GM23338 (cell line): Measurements from ENCODE around the gene TNS3. TPM values are rescaled to one million over a fixed set of nuclear protein-coding genes. Genes with fewer than 3 reads are reported as not detected.

Experiments used
- ATAC-seq: fragments of 200-7000 bp; cut with Tn5 transposase; 3 replicates; pipeline ENCODE4 v1.9.1; 2020
- DNase-seq: peaks from one replicate; pipeline ENCODE4 v3.0.0-alpha.2; 2015; ENCODE audit warnings: low spot score
- H2AFZ ChIP-seq: fragments of 200-600 bp; sonication (generic); 2 replicates; pipeline ENCODE4 v1.8.0; 2016; ENCODE audit warnings: antibody characterized with exemption, mild to moderate bottlenecking, moderate library complexity
- H3F3A ChIP-seq: fragments of 200-600 bp; sonication (generic); replicated peaks from 2 replicates; pipeline ENCODE4 v1.8.0; 2017; ENCODE audit warnings: antibody characterized with exemption, mixed run types, low read depth
- H3K27ac ChIP-seq: fragments of 200-600 bp; sonication (generic); 2 replicates; pipeline ENCODE4 v1.6.1; 2016; ENCODE audit warnings: low read depth
- H3K27me3 ChIP-seq: fragments of 200-600 bp; sonication (generic); 2 replicates; pipeline ENCODE4 v1.8.0; 2016; ENCODE audit warnings: mild to moderate bottlenecking, mixed run types, moderate library complexity; ENCODE audit not compliant: insufficient read depth
- H3K36me3 ChIP-seq: fragments of 200-600 bp; sonication (generic); 2 replicates; pipeline ENCODE4 v1.8.0; 2016; ENCODE audit warnings: mild to moderate bottlenecking; ENCODE audit not compliant: insufficient read depth
- H3K4me1 ChIP-seq: fragments of 200-600 bp; sonication (generic); 2 replicates; pipeline ENCODE4 v1.8.0; 2016; ENCODE audit warnings: mild to moderate bottlenecking, moderate library complexity; ENCODE audit not compliant: insufficient read depth
- H3K4me2 ChIP-seq: fragments of 200-600 bp; sonication (generic); 2 replicates; pipeline ENCODE4 v1.7.1; 2017; ENCODE audit warnings: mixed run types
- H3K4me3 ChIP-seq: fragments of 200-600 bp; sonication (generic); 2 replicates; pipeline ENCODE4 v1.6.1; 2016; ENCODE audit warnings: mixed run types
- H3K79me2 ChIP-seq: fragments of 200-600 bp; sonication (generic); replicated peaks from 2 replicates; pipeline ENCODE4 v1.8.0; 2017; ENCODE audit warnings: mild to moderate bottlenecking; ENCODE audit not compliant: insufficient read depth
- H3K9me2 ChIP-seq: fragments of 200-600 bp; sonication (generic); 2 replicates; pipeline ENCODE4 v1.8.0; 2017; ENCODE audit not compliant: insufficient read depth
- H4K20me1 ChIP-seq: fragments of 200-600 bp; sonication (generic); replicated peaks from 2 replicates; pipeline ENCODE4 v1.8.0; 2017; ENCODE audit warnings: mild to moderate bottlenecking; ENCODE audit not compliant: insufficient read depth
- H3K27ac Mint-ChIP-seq: 2 replicates; pipeline ENCODE4 v1.8.0; 2020; ENCODE audit warnings: inconsistent platforms, mild to moderate bottlenecking, moderate library complexity, mixed read lengths
- H3K27me3 Mint-ChIP-seq: 3 replicates; pipeline ENCODE4 v1.8.0; 2022; ENCODE audit warnings: low read depth, mild to moderate bottlenecking, moderate library complexity, mixed read lengths, inconsistent platforms; ENCODE audit not compliant: insufficient read depth, poor library complexity
- H3K36me3 Mint-ChIP-seq: 3 replicates; pipeline ENCODE4 v1.8.0; 2021; ENCODE audit warnings: low read depth, mild to moderate bottlenecking, inconsistent platforms, moderate library complexity, mixed read lengths
- H3K4me1 Mint-ChIP-seq: 3 replicates; pipeline ENCODE4 v1.8.0; 2020; ENCODE audit warnings: mild to moderate bottlenecking, inconsistent platforms, mixed read lengths
- H3K4me3 Mint-ChIP-seq: 3 replicates; pipeline ENCODE4 v1.8.0; 2021; ENCODE audit warnings: moderate library complexity, mild to moderate bottlenecking, inconsistent platforms, mixed read lengths
- H3K9me3 Mint-ChIP-seq: 3 replicates; pipeline ENCODE4 v1.8.0; 2020; ENCODE audit warnings: moderate library complexity, mild to moderate bottlenecking, inconsistent platforms, mixed read lengths
- CREB1 ChIP-seq: fragments of 250-450 bp; sonication (Bioruptor Pico); IDR thresholded peaks from 2 replicates; pipeline ENCODE4 v1.5.0; 2020; ENCODE audit warnings: low read depth, mild to moderate bottlenecking, moderate library complexity
- EZH2 ChIP-seq: fragments of 200-600 bp; sonication (generic); IDR thresholded peaks from one replicate; pipeline ENCODE4 v1.8.0; 2017; ENCODE audit warnings: antibody characterized with exemption, mild to moderate bottlenecking, low read depth; ENCODE audit not compliant: unreplicated experiment
- EZH2phosphoT487 ChIP-seq: fragments of 200-600 bp; sonication (generic); IDR thresholded peaks from one replicate; pipeline ENCODE4 v1.8.1; 2018; ENCODE audit warnings: antibody characterized with exemption; ENCODE audit not compliant: unreplicated experiment
- POLR2AphosphoS5 ChIP-seq: IDR thresholded peaks from 2 replicates; pipeline ENCODE4 v1.6.1; 2016; ENCODE audit warnings: antibody characterized with exemption, low read depth
- STAT1 ChIP-seq: IDR thresholded peaks from one replicate; pipeline ENCODE4 v1.6.1; 2016; ENCODE audit warnings: antibody characterized with exemption; ENCODE audit not compliant: unreplicated experiment
- ZNF114 ChIP-seq: fragments of 250-450 bp; sonication (Bioruptor Pico); IDR thresholded peaks from 2 replicates; pipeline ENCODE4 v1.5.0; 2020; ENCODE audit warnings: mild to moderate bottlenecking, moderate library complexity
- ZNF331 ChIP-seq: fragments of 250-450 bp; sonication (Bioruptor Pico); IDR thresholded peaks from 2 replicates; pipeline ENCODE4 v1.5.0; 2020; ENCODE audit warnings: low read depth, mild to moderate bottlenecking, moderate library complexity
- polyA plus RNA-seq: library from polyadenylated mRNA; unstranded; fragments of >200 nt; fragmentation: Nextera tagmentation; extraction: Ambion mirVana; gene quantifications from 2 replicates; pipeline ENCODE4 v1.2.1, GENCODE V29; 2016
- total RNA-seq: library from RNA; depleted of rRNA; stranded (reverse); fragments of >200 nt; shearing (Covaris generic); gene quantifications from 2 replicates; pipeline ENCODE4 v1.2.3, GENCODE V29; 2014
- TF ChIP-seq, protein P1 (sequence below), 2 experiments: fragments of 200-600 bp in 1 of 2; sonication (generic) in 1 of 2; conservative IDR thresholded peaks; 2 replicates each; pipeline versions ENCODE4 v1.5.1 to v1.6.1; 2016 to 2017; ENCODE audit warnings: antibody characterized with exemption in 2 of 2, low read depth in 2 of 2, mild to moderate bottlenecking in 2 of 2, moderate library complexity in 1 of 2
- TF ChIP-seq, protein P2 (sequence below): IDR thresholded peaks from one replicate; pipeline ENCODE4 v1.6.1; 2018; ENCODE audit warnings: antibody characterized with exemption; ENCODE audit not compliant: unreplicated experiment
- TF ChIP-seq, protein P3 (sequence below): fragments of 250-450 bp; sonication (Bioruptor Pico); IDR thresholded peaks from 2 replicates; pipeline ENCODE4 v1.5.0; 2020; ENCODE audit warnings: mild to moderate bottlenecking, moderate library complexity

The TNS3 gene
- total and polyA plus RNA-seq, 2 experiments from 2014 or later = 6.2 to 28.7 TPM

DNA sequence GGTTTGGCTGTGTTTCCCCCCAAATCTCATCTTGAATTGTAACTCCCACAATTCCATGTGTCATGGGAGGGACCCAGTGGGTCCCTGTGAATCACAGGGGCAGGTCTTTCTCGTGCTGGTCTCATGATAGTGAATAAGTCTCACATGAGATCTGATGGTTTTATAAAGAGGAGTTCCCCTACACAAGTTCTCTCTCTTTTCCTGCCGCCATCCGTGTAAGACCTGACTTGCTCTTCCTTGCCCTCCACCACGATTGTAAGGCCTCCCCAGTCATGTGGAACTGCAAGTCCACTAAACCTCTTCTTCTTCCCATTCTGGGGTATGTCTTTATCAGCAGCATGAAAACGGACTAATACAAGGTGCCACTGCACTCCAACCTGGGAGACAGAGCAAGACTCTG is 329.2 kb downstream of the TNS3 start (continued):
- no peak for TF ChIP-seq EZH2
- TF ChIP-seq, protein P1, sequence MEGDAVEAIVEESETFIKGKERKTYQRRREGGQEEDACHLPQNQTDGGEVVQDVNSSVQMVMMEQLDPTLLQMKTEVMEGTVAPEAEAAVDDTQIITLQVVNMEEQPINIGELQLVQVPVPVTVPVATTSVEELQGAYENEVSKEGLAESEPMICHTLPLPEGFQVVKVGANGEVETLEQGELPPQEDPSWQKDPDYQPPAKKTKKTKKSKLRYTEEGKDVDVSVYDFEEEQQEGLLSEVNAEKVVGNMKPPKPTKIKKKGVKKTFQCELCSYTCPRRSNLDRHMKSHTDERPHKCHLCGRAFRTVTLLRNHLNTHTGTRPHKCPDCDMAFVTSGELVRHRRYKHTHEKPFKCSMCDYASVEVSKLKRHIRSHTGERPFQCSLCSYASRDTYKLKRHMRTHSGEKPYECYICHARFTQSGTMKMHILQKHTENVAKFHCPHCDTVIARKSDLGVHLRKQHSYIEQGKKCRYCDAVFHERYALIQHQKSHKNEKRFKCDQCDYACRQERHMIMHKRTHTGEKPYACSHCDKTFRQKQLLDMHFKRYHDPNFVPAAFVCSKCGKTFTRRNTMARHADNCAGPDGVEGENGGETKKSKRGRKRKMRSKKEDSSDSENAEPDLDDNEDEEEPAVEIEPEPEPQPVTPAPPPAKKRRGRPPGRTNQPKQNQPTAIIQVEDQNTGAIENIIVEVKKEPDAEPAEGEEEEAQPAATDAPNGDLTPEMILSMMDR (conservative IDR thresholded peaks at IDR 0.05; ENCODE audit: low read depth in 2 of 2) = no peak
- no peak for TF ChIP-seq STAT1

DNA sequence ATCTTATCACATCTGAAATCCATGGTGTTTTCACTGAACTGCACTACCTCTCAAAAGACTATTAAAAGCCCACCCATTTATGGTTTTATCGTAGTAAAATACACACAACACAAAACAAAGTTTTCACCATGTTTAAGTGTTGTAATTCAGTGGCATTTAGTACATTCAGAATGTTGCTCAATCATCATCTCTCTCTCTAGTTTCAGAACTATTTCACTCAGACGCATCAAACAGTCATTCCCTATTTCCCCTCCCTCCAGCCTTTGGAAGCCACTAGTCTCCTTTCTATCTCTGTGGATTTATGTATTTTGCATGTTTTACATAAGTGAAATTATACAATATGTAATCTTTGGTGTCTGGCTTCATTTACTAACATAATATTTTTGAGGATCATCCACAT is 332.6 kb downstream of the TNS3 start:
- H3K27ac Mint-ChIP-seq = no peak overlapping the region
- H3K9me3 Mint-ChIP-seq = peaks cover 13% of the 10 kb centered on the region; the same call in 2 of the 3 replicates
- no peak for DNase-seq
- peaks cover 13% of the 10 kb centered on the region for H3K27me3 ChIP-seq
- H3K4me3 ChIP-seq = no peak overlapping the region
- peaks cover 4% of the 10 kb centered on the region; the same call in 1 of the 2 replicates for H3K9me2 ChIP-seq
- H4K20me1 ChIP-seq = no peaks in the 10 kb centered on the region
- H2AFZ ChIP-seq = no peak overlapping the region
- no peaks in the 10 kb centered on the region for H3K36me3 Mint-ChIP-seq
- no peak overlapping the region for H3K27ac ChIP-seq
- no peak for ATAC-seq
- H3K36me3 ChIP-seq = no peaks in the 10 kb centered on the region
- no peaks in the 10 kb centered on the region for H3K79me2 ChIP-seq
- H3F3A ChIP-seq = no peaks in the 10 kb centered on the region
- H3K4me1 ChIP-seq = no peaks in the 10 kb centered on the region
- no peak overlapping the region for H3K4me3 Mint-ChIP-seq
- peaks cover 6% of the 10 kb centered on the region for H3K27me3 Mint-ChIP-seq
- H3K4me2 ChIP-seq = no peak overlapping the region
- TF ChIP-seq EZH2phosphoT487 (no peak), STAT1 (no peak), ZNF114 (CRISPR knock-in tag) (no peak), POLR2AphosphoS5 (no peak), CREB1 (CRISPR knock-in tag) (no peak), ZNF331 (no peak)
- TF ChIP-seq, protein P2, sequence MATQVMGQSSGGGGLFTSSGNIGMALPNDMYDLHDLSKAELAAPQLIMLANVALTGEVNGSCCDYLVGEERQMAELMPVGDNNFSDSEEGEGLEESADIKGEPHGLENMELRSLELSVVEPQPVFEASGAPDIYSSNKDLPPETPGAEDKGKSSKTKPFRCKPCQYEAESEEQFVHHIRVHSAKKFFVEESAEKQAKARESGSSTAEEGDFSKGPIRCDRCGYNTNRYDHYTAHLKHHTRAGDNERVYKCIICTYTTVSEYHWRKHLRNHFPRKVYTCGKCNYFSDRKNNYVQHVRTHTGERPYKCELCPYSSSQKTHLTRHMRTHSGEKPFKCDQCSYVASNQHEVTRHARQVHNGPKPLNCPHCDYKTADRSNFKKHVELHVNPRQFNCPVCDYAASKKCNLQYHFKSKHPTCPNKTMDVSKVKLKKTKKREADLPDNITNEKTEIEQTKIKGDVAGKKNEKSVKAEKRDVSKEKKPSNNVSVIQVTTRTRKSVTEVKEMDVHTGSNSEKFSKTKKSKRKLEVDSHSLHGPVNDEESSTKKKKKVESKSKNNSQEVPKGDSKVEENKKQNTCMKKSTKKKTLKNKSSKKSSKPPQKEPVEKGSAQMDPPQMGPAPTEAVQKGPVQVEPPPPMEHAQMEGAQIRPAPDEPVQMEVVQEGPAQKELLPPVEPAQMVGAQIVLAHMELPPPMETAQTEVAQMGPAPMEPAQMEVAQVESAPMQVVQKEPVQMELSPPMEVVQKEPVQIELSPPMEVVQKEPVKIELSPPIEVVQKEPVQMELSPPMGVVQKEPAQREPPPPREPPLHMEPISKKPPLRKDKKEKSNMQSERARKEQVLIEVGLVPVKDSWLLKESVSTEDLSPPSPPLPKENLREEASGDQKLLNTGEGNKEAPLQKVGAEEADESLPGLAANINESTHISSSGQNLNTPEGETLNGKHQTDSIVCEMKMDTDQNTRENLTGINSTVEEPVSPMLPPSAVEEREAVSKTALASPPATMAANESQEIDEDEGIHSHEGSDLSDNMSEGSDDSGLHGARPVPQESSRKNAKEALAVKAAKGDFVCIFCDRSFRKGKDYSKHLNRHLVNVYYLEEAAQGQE = no peak
- TF ChIP-seq, protein P3, sequence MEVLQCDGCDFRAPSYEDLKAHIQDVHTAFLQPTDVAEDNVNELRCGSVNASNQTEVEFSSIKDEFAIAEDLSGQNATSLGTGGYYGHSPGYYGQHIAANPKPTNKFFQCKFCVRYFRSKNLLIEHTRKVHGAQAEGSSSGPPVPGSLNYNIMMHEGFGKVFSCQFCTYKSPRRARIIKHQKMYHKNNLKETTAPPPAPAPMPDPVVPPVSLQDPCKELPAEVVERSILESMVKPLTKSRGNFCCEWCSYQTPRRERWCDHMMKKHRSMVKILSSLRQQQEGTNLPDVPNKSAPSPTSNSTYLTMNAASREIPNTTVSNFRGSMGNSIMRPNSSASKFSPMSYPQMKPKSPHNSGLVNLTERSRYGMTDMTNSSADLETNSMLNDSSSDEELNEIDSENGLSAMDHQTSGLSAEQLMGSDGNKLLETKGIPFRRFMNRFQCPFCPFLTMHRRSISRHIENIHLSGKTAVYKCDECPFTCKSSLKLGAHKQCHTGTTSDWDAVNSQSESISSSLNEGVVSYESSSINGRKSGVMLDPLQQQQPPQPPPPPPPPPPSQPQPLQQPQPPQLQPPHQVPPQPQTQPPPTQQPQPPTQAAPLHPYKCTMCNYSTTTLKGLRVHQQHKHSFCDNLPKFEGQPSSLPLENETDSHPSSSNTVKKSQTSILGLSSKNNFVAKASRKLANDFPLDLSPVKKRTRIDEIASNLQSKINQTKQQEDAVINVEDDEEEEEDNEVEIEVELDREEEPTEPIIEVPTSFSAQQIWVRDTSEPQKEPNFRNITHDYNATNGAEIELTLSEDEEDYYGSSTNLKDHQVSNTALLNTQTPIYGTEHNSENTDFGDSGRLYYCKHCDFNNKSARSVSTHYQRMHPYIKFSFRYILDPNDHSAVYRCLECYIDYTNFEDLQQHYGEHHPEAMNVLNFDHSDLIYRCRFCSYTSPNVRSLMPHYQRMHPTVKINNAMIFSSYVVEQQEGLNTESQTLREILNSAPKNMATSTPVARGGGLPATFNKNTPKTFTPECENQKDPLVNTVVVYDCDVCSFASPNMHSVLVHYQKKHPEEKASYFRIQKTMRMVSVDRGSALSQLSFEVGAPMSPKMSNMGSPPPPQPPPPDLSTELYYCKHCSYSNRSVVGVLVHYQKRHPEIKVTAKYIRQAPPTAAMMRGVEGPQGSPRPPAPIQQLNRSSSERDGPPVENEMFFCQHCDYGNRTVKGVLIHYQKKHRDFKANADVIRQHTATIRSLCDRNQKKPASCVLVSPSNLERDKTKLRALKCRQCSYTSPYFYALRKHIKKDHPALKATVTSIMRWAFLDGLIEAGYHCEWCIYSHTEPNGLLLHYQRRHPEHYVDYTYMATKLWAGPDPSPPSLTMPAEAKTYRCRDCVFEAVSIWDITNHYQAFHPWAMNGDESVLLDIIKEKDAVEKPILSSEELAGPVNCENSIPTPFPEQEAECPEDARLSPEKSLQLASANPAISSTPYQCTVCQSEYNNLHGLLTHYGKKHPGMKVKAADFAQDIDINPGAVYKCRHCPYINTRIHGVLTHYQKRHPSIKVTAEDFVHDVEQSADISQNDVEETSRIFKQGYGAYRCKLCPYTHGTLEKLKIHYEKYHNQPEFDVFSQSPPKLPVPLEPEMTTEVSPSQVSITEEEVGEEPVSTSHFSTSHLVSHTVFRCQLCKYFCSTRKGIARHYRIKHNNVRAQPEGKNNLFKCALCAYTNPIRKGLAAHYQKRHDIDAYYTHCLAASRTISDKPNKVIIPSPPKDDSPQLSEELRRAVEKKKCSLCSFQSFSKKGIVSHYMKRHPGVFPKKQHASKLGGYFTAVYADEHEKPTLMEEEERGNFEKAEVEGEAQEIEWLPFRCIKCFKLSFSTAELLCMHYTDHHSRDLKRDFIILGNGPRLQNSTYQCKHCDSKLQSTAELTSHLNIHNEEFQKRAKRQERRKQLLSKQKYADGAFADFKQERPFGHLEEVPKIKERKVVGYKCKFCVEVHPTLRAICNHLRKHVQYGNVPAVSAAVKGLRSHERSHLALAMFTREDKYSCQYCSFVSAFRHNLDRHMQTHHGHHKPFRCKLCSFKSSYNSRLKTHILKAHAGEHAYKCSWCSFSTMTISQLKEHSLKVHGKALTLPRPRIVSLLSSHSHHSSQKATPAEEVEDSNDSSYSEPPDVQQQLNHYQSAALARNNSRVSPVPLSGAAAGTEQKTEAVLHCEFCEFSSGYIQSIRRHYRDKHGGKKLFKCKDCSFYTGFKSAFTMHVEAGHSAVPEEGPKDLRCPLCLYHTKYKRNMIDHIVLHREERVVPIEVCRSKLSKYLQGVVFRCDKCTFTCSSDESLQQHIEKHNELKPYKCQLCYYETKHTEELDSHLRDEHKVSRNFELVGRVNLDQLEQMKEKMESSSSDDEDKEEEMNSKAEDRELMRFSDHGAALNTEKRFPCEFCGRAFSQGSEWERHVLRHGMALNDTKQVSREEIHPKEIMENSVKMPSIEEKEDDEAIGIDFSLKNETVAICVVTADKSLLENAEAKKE = no peak
- peaks cover 8% of the 10 kb centered on the region for H3K4me1 Mint-ChIP-seq
